ENCODE data around the gene CASP7.
"Not testable (repeated sequence)": the region's sequence is repeated elsewhere in the genome, so short reads cannot be mapped to it uniquely, and the experiment has no call there.

DNA sequence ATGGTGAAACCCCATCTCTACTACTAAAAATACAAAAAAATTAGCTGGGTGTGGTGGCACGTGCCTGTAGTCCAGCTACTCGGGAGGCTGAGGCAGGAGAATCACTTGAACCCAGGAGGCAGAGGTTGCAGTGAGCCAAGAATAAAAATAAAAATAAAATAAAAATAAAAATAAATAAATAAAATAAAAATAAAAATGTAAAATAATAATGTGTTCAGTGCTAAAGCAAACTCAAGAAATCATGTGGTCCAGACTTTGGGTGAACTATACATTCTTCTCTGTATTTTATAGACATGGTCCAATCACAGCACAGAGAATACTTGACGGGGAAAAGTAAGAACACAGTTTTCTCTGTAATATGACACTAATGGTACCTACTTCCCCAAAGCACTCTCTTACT, 27.3 kb upstream of the CASP7 start:
- TF ChIP-seq POLR2A (IDR thresholded peaks at IDR 0.05; ENCODE audit: low read length); GATA1 (IDR thresholded peaks at IDR 0.05; ENCODE audit: low read depth, low read length): not testable (repeated sequence)
